Measurements from ENCODE around the gene CTLA4. TPM values are rescaled to one million over a fixed set of nuclear protein-coding genes. Genes with fewer than 3 reads are reported as not detected.

Gene CTLA4
- total RNA-seq, 2 experiments from 2014 or later: 20.8 to 66.6 TPM

GRCh38 chr2:203840655-203841205 lies 26.8 kb upstream of the CTLA4 start:
- H3K9me3 Mint-ChIP-seq (ENCODE audit: low read depth): no peaks in the 10 kb centered on the region
- H3K27ac Mint-ChIP-seq: no peak overlapping the region
- peaks cover 3% of the 10 kb centered on the region for H3K27me3 Mint-ChIP-seq
- peaks cover 6% of the 10 kb centered on the region for H3K36me3 Mint-ChIP-seq
- DNase-seq: no peak
- no peak overlapping the region for H3K4me3 Mint-ChIP-seq
- H3K4me1 Mint-ChIP-seq: peaks cover 26% of the 10 kb centered on the region
- ATAC-seq: no peak
- CTCF ChIA-PET: no interaction called here

- CTCF ChIA-PET: no interaction called here
Observed at GRCh38 chr2:203841654-203842053, 25.9 kb upstream of the CTLA4 start.

GRCh38 chr2:203842373-203842772 lies 25.2 kb upstream of the CTLA4 start:
- Mint-ChIP-seq H3K27me3 (peaks cover 3% of the 10 kb centered on the region), H3K9me3 (ENCODE audit: low read depth) (no peaks in the 10 kb centered on the region), H3K27ac (no peak overlapping the region), H3K4me3 (no peak overlapping the region), H3K36me3 (peaks cover 6% of the 10 kb centered on the region), H3K4me1 (peaks cover 26% of the 10 kb centered on the region)
- DNase-seq: no peak
- CTCF ChIA-PET: interaction anchor here (0.6 kb wide), 1 partner anchor 456 kb away, joined by 3 read pairs; no protein-coding TSS in a partner anchor
- ATAC-seq: no peak

More at GRCh38 chr2:203841654-203842053, 25.9 kb upstream of the CTLA4 start:
- Mint-ChIP-seq H3K4me1 (peaks cover 26% of the 10 kb centered on the region), H3K9me3 (ENCODE audit: low read depth) (no peaks in the 10 kb centered on the region), H3K4me3 (no peak overlapping the region), H3K36me3 (peaks cover 6% of the 10 kb centered on the region), H3K27ac (no peak overlapping the region), H3K27me3 (peaks cover 3% of the 10 kb centered on the region)
- ATAC-seq (no peak), DNase-seq (no peak)

GRCh38 chr2:203846490-203847105 lies 21.0 kb upstream of the CTLA4 start:
- H3K4me1 Mint-ChIP-seq: peaks cover 13% of the 10 kb centered on the region
- H3K27me3 Mint-ChIP-seq: no peaks in the 10 kb centered on the region
- no peaks in the 10 kb centered on the region for H3K9me3 Mint-ChIP-seq (ENCODE audit: low read depth)
- H3K4me3 Mint-ChIP-seq: no peak overlapping the region
- CTCF ChIA-PET: interaction anchor here (0.6 to 1.5 kb wide), 3 partner anchors 15 to 193 kb away, joined by 3 to 4 read pairs (median 4); no protein-coding TSS in a partner anchor
- no peak overlapping the region for H3K27ac Mint-ChIP-seq
- H3K36me3 Mint-ChIP-seq: peaks cover 6% of the 10 kb centered on the region
- ATAC-seq (no peak), DNase-seq (no peak)

- H3K4me1 Mint-ChIP-seq: peaks cover 10% of the 10 kb centered on the region
- H3K9me3 Mint-ChIP-seq (ENCODE audit: low read depth): no peaks in the 10 kb centered on the region
- no peaks in the 10 kb centered on the region for H3K27me3 Mint-ChIP-seq
- no peak overlapping the region for H3K4me3 Mint-ChIP-seq
- H3K27ac Mint-ChIP-seq: no peak overlapping the region
- peaks cover 2% of the 10 kb centered on the region for H3K36me3 Mint-ChIP-seq
- ATAC-seq (no peak), DNase-seq (no peak)
- CTCF ChIA-PET: no interaction called here
Observed at GRCh38 chr2:203849010-203849409, 18.6 kb upstream of the CTLA4 start.

GRCh38 chr2:203852760-203853159 lies 14.8 kb upstream of the CTLA4 start:
- H3K36me3 Mint-ChIP-seq: no peaks in the 10 kb centered on the region
- no peaks in the 10 kb centered on the region for H3K9me3 Mint-ChIP-seq (ENCODE audit: low read depth)
- CTCF ChIA-PET: no interaction called here
- ATAC-seq: no peak
- H3K27ac Mint-ChIP-seq: peak overlapping the region; percentile 29
- H3K27me3 Mint-ChIP-seq: no peaks in the 10 kb centered on the region
- H3K4me1 Mint-ChIP-seq: peaks cover 27% of the 10 kb centered on the region
- DNase-seq: no peak
- peak overlapping the region; percentile 1 for H3K4me3 Mint-ChIP-seq

- H3K27ac Mint-ChIP-seq: peak overlapping the region; percentile 74
- CTCF ChIA-PET: interaction anchor here (1.1 kb wide), 1 partner anchor 57 kb away, joined by 3 read pairs; no protein-coding TSS in a partner anchor
- H3K27me3 Mint-ChIP-seq: no peaks in the 10 kb centered on the region
- peak overlapping the region; percentile 61 for H3K4me3 Mint-ChIP-seq
- ATAC-seq (no peak), DNase-seq (no peak)
- H3K9me3 Mint-ChIP-seq (ENCODE audit: low read depth): no peaks in the 10 kb centered on the region
- peaks cover 32% of the 10 kb centered on the region for H3K4me1 Mint-ChIP-seq
- no peaks in the 10 kb centered on the region for H3K36me3 Mint-ChIP-seq
Observed at GRCh38 chr2:203853271-203853670, 14.3 kb upstream of the CTLA4 start.

GRCh38 chr2:203853722-203854121 lies 13.8 kb upstream of the CTLA4 start:
- DNase-seq: no peak
- no peaks in the 10 kb centered on the region for H3K27me3 Mint-ChIP-seq
- H3K9me3 Mint-ChIP-seq (ENCODE audit: low read depth): no peaks in the 10 kb centered on the region
- peak overlapping the region; percentile 61 for H3K4me3 Mint-ChIP-seq
- peak; percentile 9 for ATAC-seq
- peaks cover 2% of the 10 kb centered on the region for H3K36me3 Mint-ChIP-seq
- CTCF ChIA-PET: interaction anchor here (1.0 to 1.1 kb wide), 2 partner anchors 36 to 56 kb away, joined by 3 read pairs; no protein-coding TSS in a partner anchor
- H3K4me1 Mint-ChIP-seq: peaks cover 37% of the 10 kb centered on the region
- H3K27ac Mint-ChIP-seq: peak overlapping the region; percentile 41

GRCh38 chr2:203855274-203855673 lies 12.3 kb upstream of the CTLA4 start:
- peaks cover 6% of the 10 kb centered on the region for H3K36me3 Mint-ChIP-seq
- H3K9me3 Mint-ChIP-seq (ENCODE audit: low read depth): no peaks in the 10 kb centered on the region
- no peak for DNase-seq
- no peak overlapping the region for H3K27ac Mint-ChIP-seq
- CTCF ChIA-PET: no interaction called here
- H3K27me3 Mint-ChIP-seq: no peaks in the 10 kb centered on the region
- ATAC-seq: no peak
- no peak overlapping the region for H3K4me3 Mint-ChIP-seq
- peaks cover 49% of the 10 kb centered on the region for H3K4me1 Mint-ChIP-seq

- H3K9me3 Mint-ChIP-seq (ENCODE audit: low read depth): no peaks in the 10 kb centered on the region
- no peak overlapping the region for H3K4me3 Mint-ChIP-seq
- H3K4me1 Mint-ChIP-seq: peaks cover 57% of the 10 kb centered on the region
- DNase-seq (no peak), ATAC-seq (no peak)
- CTCF ChIA-PET: interaction anchor here (0.6 to 1.7 kb wide), 8 partner anchors 11 to 115 kb away, joined by 3 to 13 read pairs (median 3); no protein-coding TSS in a partner anchor
- no peaks in the 10 kb centered on the region for H3K27me3 Mint-ChIP-seq
- H3K36me3 Mint-ChIP-seq: peaks cover 6% of the 10 kb centered on the region
- H3K27ac Mint-ChIP-seq: no peak overlapping the region
Observed at GRCh38 chr2:203857656-203858055, 9.9 kb upstream of the CTLA4 start.

- ATAC-seq (peak; percentile 72), DNase-seq (peak; percentile 57)
- no peak overlapping the region for H3K27ac Mint-ChIP-seq
- H3K27me3 Mint-ChIP-seq: no peaks in the 10 kb centered on the region
- H3K4me3 Mint-ChIP-seq: no peak overlapping the region
- H3K4me1 Mint-ChIP-seq: peaks cover 54% of the 10 kb centered on the region
- H3K9me3 Mint-ChIP-seq (ENCODE audit: low read depth): no peaks in the 10 kb centered on the region
- H3K36me3 Mint-ChIP-seq: peaks cover 6% of the 10 kb centered on the region
- CTCF ChIA-PET: interaction anchor here (0.6 to 1.7 kb wide), 8 partner anchors 10 to 114 kb away, joined by 3 to 13 read pairs (median 3); no protein-coding TSS in a partner anchor
Observed at GRCh38 chr2:203858176-203858575, 9.4 kb upstream of the CTLA4 start.

- no peak for DNase-seq
- H3K4me1 Mint-ChIP-seq: peaks cover 46% of the 10 kb centered on the region
- H3K36me3 Mint-ChIP-seq: peaks cover 12% of the 10 kb centered on the region
- no peak overlapping the region for H3K4me3 Mint-ChIP-seq
- H3K27ac Mint-ChIP-seq: peak overlapping the region; percentile 76
- peaks cover 4% of the 10 kb centered on the region for H3K9me3 Mint-ChIP-seq (ENCODE audit: low read depth)
- ATAC-seq: peak; percentile 38
- no peaks in the 10 kb centered on the region for H3K27me3 Mint-ChIP-seq
- CTCF ChIA-PET: interaction anchor here (0.6 to 2.5 kb wide), 6 partner anchors 10 to 244 kb away, joined by 3 to 14 read pairs (median 5); partner anchors contain the start of gene CTLA4
Observed at GRCh38 chr2:203859030-203859789, 8.4 kb upstream of the CTLA4 start.

- ATAC-seq (no peak), DNase-seq (no peak)
- Mint-ChIP-seq H3K36me3 (peaks cover 21% of the 10 kb centered on the region), H3K4me1 (peaks cover 46% of the 10 kb centered on the region), H3K27ac (no peak overlapping the region), H3K4me3 (no peak overlapping the region), H3K27me3 (no peaks in the 10 kb centered on the region), H3K9me3 (ENCODE audit: low read depth) (peaks cover 7% of the 10 kb centered on the region)
- CTCF ChIA-PET: interaction anchor here (0.8 to 2.5 kb wide), 2 partner anchors 8 to 48 kb away, joined by 4 to 14 read pairs; partner anchors contain the start of gene CTLA4
Observed at GRCh38 chr2:203861197-203861596, 6.4 kb upstream of the CTLA4 start.
